T-helper 1 cell (primary cell): ENCODE data around the gene FSIP2.
"Not testable (repeated sequence)": the region's sequence is repeated elsewhere in the genome, so short reads cannot be mapped to it uniquely, and the experiment has no call there.

Experiments
- DNase-seq, 5 donors: peaks; one replicate each; pipeline ENCODE4 v3.0.0-alpha.2; 2012 to 2020

The FSIP2 gene

GRCh38 chr2:185802926-185803325 lies 64.3 kb downstream of the FSIP2 start:
- DNase-seq: no peak

DNA sequence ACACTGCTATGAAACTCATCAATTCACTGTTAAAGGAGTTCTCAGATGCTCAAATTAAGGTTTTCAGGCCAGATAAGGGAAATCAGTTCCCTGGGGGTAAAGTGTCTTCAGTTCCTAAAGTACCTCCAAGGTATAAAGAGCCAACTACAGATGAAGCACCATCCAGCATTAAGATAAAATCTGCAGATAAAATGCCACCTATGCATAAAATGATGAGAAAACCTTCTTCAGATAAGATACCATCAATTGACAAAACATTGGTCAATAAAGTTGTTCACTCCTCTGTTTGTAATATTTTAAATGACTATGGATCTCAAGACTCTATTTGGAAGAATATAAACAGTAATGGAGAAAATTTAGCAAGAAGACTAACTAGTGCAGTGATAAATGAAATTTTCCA lies 68.2 kb downstream of the FSIP2 start:
- no peak for DNase-seq

GRCh38 chr2:185807351-185807750 lies 68.7 kb downstream of the FSIP2 start:
- DNase-seq: no peak

GRCh38 chr2:185811580-185811979 lies 73.0 kb downstream of the FSIP2 start:
- DNase-seq: no peak

GRCh38 chr2:185813707-185814106 lies 75.1 kb downstream of the FSIP2 start:
- DNase-seq: no peak

DNA sequence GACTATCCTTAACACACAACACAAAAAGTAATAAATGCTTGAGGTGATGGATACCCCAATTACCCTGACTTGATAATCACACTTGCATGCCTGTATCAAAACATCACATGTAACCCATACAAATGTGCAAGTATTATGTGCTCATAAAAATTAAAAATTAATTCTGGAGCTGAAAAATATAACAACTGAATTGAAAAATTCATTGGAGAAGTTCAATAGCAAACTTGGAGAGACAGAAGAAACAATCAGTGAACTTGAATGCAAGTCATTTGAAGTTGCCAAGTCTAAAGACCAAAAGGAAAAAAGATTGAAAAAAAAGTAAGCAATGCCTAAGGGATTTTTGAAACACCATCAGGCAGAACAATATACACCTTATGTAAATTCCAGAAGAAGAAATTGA lies 79.4 kb downstream of the FSIP2 start:
- DNase-seq: no peak

- DNase-seq: no peak
Measured at GRCh38 chr2:185821467-185821866, 82.9 kb downstream of the FSIP2 start.

- DNase-seq: no peak
Measured at GRCh38 chr2:185823773-185824172, 85.2 kb downstream of the FSIP2 start.

DNA sequence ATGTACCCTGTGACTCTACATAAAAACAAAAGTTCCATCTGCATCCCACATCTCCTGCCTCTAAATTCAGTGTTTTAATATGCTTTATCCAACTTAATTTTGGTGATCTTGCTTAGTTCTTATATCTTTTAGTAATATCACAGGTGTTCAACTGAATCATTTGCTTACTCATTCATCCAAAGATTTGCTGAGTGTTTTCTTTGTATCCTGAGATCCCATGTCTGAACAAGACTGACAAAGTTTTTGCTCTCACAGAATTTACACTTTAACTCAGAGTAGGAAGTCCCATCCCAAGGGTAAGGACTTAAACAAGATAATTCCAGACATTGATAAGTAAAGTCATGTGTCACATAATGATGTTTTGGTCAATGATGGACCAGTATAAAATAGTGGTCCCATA lies 87.0 kb downstream of the FSIP2 start:
- no peak for DNase-seq

DNA sequence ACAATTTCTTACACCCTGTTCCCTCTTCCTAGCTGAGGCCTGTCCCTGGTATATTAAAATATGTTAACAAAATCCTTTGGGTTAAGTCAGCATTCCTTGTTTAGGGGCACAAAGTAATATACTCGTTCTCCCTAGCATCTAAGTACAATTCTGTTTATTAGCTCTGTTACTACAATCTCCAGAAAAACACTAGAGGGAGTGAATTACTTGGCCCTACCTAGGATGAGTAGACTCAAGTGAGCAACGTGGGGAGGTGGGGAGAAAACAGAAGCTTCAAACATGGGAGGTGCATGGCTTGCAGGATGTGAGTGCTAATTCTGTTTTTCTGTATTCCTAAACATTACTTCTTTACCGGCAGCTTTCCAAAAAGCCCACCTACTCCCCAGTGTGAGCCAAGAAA lies 89.7 kb downstream of the FSIP2 start:
- DNase-seq: no peak

DNA sequence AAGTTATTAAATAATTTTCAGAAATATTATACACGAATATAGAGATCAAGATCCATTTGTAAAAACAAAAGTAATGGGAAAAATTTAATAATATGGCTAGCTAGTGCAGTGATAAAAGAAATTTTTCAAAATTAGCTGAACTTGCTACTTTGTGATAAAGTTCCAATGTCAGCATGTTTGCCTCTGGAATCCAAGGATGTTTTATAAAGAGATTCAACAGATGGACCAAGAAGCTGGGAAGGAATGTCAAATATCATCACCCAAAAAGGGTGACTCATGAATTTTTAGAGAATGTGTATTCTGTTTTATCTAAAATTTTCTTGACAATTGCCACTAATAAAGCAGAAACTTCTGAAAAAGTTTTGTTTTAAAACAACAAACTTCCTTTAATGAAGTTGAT lies 95.3 kb downstream of the FSIP2 start:
- no peak for DNase-seq

GRCh38 chr2:185835974-185836373 lies 97.4 kb downstream of the FSIP2 start:
- no peak for DNase-seq

DNA sequence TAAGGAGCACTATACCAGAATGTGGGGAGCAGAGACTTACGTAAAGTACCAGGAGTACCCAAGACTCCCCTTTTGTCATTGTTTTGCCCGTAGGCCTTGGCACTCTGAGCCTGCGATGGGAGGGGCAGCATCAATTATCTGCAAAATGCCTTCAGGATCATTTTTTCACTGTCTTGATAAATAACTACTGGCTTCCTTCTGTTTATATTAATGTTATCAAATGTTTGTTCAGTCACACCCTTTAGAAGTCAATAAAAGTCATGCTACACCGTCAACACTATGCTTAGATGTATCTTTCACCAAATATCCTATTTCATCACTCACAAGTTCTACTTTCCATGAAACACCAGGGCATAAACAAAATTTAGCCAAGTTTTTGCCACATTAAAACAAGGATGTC lies 116.3 kb downstream of the FSIP2 start:
- DNase-seq: no peak

GRCh38 chr2:185857691-185858090 lies 119.1 kb downstream of the FSIP2 start:
- DNase-seq: no peak

GRCh38 chr2:185859506-185859905 lies 120.9 kb downstream of the FSIP2 start:
- no peak for DNase-seq

- no peak for DNase-seq
Measured at GRCh38 chr2:185860321-185860720, 121.7 kb downstream of the FSIP2 start.

GRCh38 chr2:185862657-185863398 lies 124.2 kb downstream of the FSIP2 start:
- no peak for DNase-seq

DNA sequence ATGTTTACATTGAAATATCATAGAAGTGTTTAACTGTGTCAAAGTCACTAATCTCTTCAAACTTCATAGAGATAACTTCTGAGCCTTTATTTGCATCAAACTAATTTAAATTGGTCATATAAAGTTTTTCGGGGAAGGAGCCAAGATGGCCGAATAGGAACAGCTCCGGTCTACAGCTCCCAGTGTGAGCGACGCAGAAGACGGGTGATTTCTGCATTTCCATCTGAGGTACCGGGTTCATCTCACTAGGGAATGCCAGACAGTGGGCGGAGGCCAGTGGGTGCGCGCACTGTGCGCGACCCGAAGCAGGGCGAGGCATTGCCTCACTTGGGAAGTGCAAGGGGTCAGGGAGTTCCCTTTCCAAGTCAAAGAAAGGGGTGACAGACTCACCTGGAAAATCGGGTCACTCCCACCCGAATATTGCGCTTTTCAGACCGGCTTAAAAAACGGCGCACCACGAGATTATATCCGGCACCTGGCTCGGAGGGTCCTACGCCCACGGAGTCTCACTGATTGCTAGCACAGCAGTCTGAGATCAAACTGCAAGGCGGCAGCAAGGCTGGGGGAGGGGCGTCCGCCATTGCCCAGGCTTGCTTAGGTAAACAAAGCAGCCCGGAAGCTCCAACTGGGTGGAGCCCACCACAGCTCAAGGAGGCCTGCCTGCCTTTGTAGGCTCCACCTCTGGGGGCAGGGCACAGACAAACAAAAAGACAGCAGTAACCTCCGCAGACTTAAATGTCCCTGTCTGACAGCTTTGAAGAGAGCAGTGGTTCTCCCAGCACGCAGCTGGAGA lies 126.1 kb downstream of the FSIP2 start:
- DNase-seq: not testable (repeated sequence)

GRCh38 chr2:185875136-185875931 lies 136.7 kb downstream of the FSIP2 start:
- DNase-seq: no peak

DNA sequence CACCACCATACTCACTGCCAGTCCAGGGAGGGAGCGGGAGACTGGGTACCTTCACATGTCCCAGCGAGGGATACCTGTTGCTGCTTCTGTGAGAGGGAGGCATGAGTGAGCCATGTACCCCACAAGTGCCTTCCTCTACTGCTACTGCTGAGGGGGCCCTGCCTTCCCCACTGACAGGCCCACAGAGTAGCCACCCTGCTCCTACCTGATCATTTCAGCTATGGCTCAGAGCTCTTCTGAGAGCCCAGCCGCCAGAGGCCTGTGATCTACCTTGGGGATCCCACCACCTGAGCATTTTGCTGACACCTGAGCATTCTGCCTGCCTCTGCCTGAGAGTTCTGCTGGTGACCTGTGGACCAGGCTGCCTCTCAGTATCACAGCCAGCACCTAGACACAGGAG lies 137.6 kb downstream of the FSIP2 start:
- DNase-seq: no peak

- DNase-seq: no peak
Measured at GRCh38 chr2:185880396-185880795, 141.8 kb downstream of the FSIP2 start.
